GM20000 (cell line): ENCODE results near the gene REM1.

Experiments used
- DNase-seq: peaks from one replicate; pipeline ENCODE4 v3.0.0; 2012; ENCODE audit warnings: low spot score
- TF ChIP-seq, protein P1 (sequence below): IDR thresholded peaks from 2 replicates; pipeline ENCODE4 v1.5.1; 2012; ENCODE audit warnings: mild to moderate bottlenecking, control low read depth; ENCODE audit errors: extremely low read depth, missing control alignments

The REM1 gene

DNA sequence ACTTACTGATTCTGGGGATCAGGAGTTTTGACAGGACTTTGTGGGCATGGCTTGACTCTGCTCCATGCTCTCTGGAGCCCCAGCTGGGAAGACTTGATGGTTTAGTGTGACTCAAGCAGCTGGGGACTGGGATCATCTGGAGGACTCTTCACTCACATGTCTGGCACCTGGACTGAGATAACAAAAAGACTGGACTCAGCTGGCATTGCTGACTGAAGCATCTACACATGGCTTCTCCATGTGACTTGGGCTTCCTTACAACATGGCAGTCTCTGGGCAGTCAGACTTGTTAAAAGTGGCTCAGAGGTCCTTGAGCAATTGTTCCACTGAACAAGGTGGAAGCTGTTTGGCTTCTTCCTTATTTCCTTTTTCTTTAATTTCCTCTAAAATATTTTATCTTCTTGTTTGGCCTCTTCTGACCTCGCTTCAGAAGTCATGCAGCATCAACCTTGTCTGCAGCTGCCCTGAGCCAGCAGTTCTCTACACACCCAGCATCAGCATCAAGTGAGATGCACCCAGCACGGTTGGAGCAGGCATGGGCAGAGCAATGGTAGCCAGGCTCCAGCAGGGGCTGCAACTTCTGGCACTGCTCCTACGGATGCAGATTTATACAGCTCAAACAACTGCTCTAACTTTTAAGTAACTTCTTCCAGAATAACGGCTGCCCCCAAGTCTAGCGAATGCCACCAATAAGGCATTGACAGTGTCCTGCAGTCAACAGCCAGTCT is 33.6 kb downstream of the REM1 start:
- DNase-seq, result no peak
- TF ChIP-seq, protein P1, sequence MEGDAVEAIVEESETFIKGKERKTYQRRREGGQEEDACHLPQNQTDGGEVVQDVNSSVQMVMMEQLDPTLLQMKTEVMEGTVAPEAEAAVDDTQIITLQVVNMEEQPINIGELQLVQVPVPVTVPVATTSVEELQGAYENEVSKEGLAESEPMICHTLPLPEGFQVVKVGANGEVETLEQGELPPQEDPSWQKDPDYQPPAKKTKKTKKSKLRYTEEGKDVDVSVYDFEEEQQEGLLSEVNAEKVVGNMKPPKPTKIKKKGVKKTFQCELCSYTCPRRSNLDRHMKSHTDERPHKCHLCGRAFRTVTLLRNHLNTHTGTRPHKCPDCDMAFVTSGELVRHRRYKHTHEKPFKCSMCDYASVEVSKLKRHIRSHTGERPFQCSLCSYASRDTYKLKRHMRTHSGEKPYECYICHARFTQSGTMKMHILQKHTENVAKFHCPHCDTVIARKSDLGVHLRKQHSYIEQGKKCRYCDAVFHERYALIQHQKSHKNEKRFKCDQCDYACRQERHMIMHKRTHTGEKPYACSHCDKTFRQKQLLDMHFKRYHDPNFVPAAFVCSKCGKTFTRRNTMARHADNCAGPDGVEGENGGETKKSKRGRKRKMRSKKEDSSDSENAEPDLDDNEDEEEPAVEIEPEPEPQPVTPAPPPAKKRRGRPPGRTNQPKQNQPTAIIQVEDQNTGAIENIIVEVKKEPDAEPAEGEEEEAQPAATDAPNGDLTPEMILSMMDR, result no peak

DNA sequence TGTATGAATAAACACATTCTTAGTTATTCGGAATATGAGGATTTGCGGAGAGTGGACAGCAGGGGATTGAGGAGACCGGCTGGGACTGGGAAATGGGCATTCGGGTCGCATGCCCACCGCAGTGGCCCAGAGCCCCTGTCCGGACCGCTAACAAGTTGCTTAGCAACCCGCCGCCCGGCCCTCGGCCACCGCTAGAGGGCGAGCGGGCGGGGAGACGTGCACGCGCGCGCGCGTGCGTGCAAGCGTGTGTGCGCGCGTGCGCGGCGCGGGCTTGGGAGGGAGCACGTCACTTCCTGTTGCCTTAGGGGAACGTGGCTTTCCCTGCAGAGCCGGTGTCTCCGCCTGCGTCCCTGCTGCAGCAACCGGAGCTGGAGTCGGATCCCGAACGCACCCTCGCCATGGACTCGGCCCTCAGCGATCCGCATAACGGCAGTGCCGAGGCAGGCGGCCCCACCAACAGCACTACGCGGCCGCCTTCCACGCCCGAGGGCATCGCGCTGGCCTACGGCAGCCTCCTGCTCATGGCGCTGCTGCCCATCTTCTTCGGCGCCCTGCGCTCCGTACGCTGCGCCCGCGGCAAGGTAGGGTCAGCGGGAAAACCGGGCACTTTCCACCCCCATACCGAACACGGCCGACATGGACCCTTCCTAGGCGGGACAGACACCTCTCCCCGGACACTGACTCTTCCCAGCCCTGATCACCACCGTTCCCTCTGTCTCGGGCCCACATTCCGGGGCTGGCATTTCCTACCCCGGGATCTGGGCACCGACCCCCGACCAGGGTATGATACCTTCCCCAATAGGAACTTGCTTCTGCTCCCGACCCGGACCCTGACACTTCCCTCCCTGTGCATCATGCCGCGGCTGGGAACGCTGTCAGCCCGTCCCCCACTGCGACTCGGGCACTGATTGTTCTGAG is 39.3 kb downstream of the REM1 start, which contains the start of gene HM13:
TSS of gene HM13 (plus strand) at position 289 of the 918 bp plus-strand sequence. CDS start at position 399, 110 bp downstream.
- peak; percentile 94 for DNase-seq
- TF ChIP-seq, protein P1, result peak; percentile 95

DNA sequence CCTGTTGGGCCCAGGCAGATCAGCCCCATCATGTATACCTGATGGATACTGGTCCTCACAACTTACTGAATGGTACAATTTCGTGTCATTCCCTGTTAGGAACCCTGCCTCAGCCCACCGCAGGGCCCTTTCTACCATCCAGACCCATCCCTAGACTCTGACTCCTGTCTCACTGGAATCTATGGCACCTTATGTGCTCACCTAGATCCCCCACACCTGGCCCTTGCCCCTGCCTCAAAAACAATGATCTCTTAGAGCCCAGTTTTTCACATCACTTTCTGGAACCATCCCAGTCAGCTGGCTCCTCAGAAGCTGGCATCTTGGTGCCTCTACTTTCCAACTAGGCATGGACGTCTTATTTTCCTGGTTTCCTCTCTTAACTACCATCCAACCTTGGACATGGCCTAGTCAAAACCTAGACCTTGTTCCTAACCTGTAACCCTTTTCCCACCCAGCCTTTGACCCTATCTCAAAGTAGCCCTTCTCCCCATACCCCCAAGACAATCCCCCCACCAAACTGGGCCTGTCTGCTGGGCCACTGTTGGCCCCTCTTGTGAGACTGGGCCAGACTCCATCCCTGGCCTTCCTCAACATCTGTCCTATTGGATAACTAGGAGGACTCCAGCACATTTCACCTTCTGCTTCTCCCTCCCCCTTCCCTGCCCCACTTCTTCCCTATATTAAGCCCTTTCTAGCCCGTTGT is 40.1 kb downstream of the REM1 start:
- TF ChIP-seq, protein P1, result no peak
- DNase-seq, result no peak

DNA sequence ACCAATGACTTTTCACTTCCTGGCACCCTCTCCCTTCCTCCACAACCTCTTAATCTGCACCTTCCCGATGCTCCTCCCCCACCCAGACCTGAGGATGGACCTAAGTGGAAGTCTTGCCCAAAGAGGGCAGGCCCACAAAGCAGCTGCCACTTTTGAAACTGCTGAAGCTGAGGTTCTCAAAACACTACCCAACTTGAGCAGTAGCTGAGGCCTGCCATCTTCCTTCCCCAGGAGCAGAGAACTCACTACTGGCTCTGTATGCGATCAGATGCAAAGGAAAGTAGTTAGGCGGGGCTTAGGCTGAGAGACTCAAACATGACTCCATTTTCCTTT is 40.7 kb downstream of the REM1 start:
- TF ChIP-seq, protein P1, result no peak
- DNase-seq, result no peak

DNA sequence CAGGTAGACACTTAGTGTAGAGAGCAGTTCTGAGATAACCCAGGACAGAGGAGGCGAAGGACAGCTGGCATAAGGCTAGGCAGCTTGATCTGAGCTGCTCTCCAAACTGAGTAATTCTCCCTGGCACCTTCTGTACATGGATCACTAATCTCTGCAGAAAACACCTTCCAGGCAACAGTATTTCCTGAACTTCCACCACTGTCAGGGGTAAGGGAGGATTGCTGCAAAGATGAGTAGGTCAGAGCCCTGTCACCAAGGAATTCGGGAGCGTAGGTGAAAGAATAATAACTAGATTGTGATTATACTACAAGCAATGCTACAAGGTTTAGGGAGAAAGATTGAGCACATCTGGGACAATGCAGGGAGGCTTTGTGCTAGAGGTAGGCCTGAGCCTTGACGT is 41.1 kb downstream of the REM1 start:
- DNase-seq, result no peak
- TF ChIP-seq, protein P1, result no peak

DNA sequence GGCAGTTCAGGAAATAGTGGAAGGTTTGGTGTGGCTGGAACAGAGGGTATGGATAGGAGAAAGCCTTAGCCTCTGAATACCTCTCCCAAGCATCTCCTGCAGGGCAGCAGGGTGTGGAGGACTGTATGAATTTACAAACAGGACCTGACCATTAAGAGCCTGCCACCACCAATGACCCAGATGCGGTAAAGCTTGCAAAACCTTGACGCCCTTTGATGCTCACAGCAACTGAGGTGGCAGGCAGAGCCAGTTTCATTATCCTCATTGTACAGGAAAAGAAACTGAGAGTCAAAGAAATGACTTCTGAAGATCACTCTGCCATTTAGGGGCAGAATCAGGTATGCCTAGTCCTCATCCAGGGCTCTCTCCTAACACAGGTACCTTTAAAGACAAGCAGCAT is 41.6 kb downstream of the REM1 start:
- no peak for DNase-seq
- TF ChIP-seq, protein P1, result no peak
